Hepatocyte (in vitro differentiated cells): Measurements from ENCODE around the gene PRDM5.

Experiments
- EZH2 ChIP-seq: fragments of 200-600 bp; sonication (generic); IDR thresholded peaks from 2 replicates; pipeline ENCODE4 v1.6.1; 2016; ENCODE audit warnings: antibody characterized with exemption, mild to moderate bottlenecking, borderline replicate concordance
- EZH2phosphoT487 ChIP-seq: fragments of 200-600 bp; sonication (generic); IDR thresholded peaks from one replicate; pipeline ENCODE4 v1.6.1; 2018; ENCODE audit warnings: antibody characterized with exemption, mild to moderate bottlenecking, low read depth, moderate library complexity; ENCODE audit not compliant: unreplicated experiment, severe bottlenecking
- TF ChIP-seq, protein P1 (sequence below): fragments of 200-600 bp; sonication (generic); IDR thresholded peaks from 2 replicates; pipeline ENCODE4 v1.5.1; 2016; ENCODE audit warnings: antibody characterized with exemption, mild to moderate bottlenecking; ENCODE audit not compliant: poor library complexity

GRCh38 chr4:120798570-120798969 lies 124.0 kb downstream of the PRDM5 start:
- no peak for TF ChIP-seq EZH2
- TF ChIP-seq, protein P1, sequence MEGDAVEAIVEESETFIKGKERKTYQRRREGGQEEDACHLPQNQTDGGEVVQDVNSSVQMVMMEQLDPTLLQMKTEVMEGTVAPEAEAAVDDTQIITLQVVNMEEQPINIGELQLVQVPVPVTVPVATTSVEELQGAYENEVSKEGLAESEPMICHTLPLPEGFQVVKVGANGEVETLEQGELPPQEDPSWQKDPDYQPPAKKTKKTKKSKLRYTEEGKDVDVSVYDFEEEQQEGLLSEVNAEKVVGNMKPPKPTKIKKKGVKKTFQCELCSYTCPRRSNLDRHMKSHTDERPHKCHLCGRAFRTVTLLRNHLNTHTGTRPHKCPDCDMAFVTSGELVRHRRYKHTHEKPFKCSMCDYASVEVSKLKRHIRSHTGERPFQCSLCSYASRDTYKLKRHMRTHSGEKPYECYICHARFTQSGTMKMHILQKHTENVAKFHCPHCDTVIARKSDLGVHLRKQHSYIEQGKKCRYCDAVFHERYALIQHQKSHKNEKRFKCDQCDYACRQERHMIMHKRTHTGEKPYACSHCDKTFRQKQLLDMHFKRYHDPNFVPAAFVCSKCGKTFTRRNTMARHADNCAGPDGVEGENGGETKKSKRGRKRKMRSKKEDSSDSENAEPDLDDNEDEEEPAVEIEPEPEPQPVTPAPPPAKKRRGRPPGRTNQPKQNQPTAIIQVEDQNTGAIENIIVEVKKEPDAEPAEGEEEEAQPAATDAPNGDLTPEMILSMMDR = no peak
- TF ChIP-seq EZH2phosphoT487 = no peak
